Measurements from ENCODE around the gene TUBE1. TPM values are rescaled to one million over a fixed set of nuclear protein-coding genes. Genes with fewer than 3 reads are reported as not detected.

TUBE1 gene
- polyA plus RNA-seq, 2 of the 4 experiments (the other 2 are of a cell fraction): 6.8 to 32.5 TPM

GRCh38 chr6:112061605-112062004 lies 25.7 kb downstream of the TUBE1 start:
- TF ChIP-seq RAD21 (conservative IDR thresholded peaks at IDR 0.05 in 1 of 2, IDR thresholded peaks at IDR 0.05 in 1 of 2): no peak
- TF ChIP-seq CEBPB (IDR thresholded peaks at IDR 0.05): no peak
- no peak for TF ChIP-seq RCOR1 (IDR thresholded peaks at IDR 0.05; ENCODE audit: low read depth, low read length)
- no peak for TF ChIP-seq RNF2 (IDR thresholded peaks at IDR 0.05; ENCODE audit: borderline replicate concordance, low read depth)
- no peak for TF ChIP-seq TFCP2L1 (CRISPR knock-in tag; IDR thresholded peaks at IDR 0.05)
- no peak for TF ChIP-seq NPAS2 (CRISPR knock-in tag; IDR thresholded peaks at IDR 0.05; ENCODE audit: borderline replicate concordance)
- no peak for TF ChIP-seq MYC (IDR thresholded peaks at IDR 0.05; ENCODE audit: borderline replicate concordance, low read length)
- no peaks in the 10 kb centered on the region for H3K9me3 ChIP-seq
- DNase-seq (ENCODE audit: low read depth in 1 of 2, low spot score in 1 of 2): no peak
- no peak overlapping the region for H3K4me3 ChIP-seq
- WGBS (ENCODE audit: missing lambda C conversion rate): 55% methylated on average over 4 of the region's 4 CpGs
- POLR2A ChIA-PET: no interaction called here
- no peak for FAIRE-seq
- CTCF ChIA-PET: no interaction called here
- no peak overlapping the region for H3K4me2 ChIP-seq
- ATAC-seq: no peak
- H3K27ac ChIP-seq: no peak overlapping the region
- no peaks in the 10 kb centered on the region for H3K4me1 ChIP-seq

- Histone ChIP-seq H3K4me3 (no peak overlapping the region), H3K9me3 (no peaks in the 10 kb centered on the region), H3K27ac (no peak overlapping the region), H3K4me2 (no peak overlapping the region), H3K4me1 (no peaks in the 10 kb centered on the region)
- TF ChIP-seq HOXB13 (CRISPR knock-in tag; IDR thresholded peaks at IDR 0.05; ENCODE audit: low read depth): no peak
- no peak for TF ChIP-seq USF2 (IDR thresholded peaks at IDR 0.05)
- no peak for TF ChIP-seq FOXS1 (CRISPR knock-in tag; IDR thresholded peaks at IDR 0.05)
- TF ChIP-seq CHD2 (IDR thresholded peaks at IDR 0.05; ENCODE audit: low read length, partially characterized antibody): no peak
- no peak for TF ChIP-seq CHD4 (IDR thresholded peaks at IDR 0.05; ENCODE audit: borderline replicate concordance)
- no peak for TF ChIP-seq ATOH8 (CRISPR knock-in tag; IDR thresholded peaks at IDR 0.05; ENCODE audit: low read depth)
- TF ChIP-seq ELK1 (IDR thresholded peaks at IDR 0.05; ENCODE audit: low read depth, low read length): no peak
- no peak for TF ChIP-seq NFE2L2 (conservative IDR thresholded peaks at IDR 0.05; ENCODE audit: low read length)
- ATAC-seq (no peak), DNase-seq (ENCODE audit: low read depth in 1 of 2, low spot score in 1 of 2) (no peak), FAIRE-seq (no peak)
- ChIA-PET POLR2A (no interaction called here), CTCF (interaction anchor here (1.2 to 2.2 kb wide), 2 partner anchors 16 to 104 kb away, joined by 4 to 9 read pairs; no protein-coding TSS in a partner anchor)
- WGBS (ENCODE audit: missing lambda C conversion rate): 45% methylated on average over 4 of the region's 4 CpGs
Measured at GRCh38 chr6:112058243-112059032, 28.8 kb downstream of the TUBE1 start.

GRCh38 chr6:112054555-112055190 lies 32.6 kb downstream of the TUBE1 start:
- H3K27ac ChIP-seq: no peak overlapping the region
- no peaks in the 10 kb centered on the region for H3K4me1 ChIP-seq
- H3K4me3 ChIP-seq: no peak overlapping the region
- ChIA-PET CTCF (interaction anchor here (0.7 to 2.7 kb wide), 5 partner anchors 8 to 346 kb away, joined by 3 to 6 read pairs (median 3); no protein-coding TSS in a partner anchor), POLR2A (no interaction called here)
- WGBS (ENCODE audit: missing lambda C conversion rate): 60% methylated on average over 10 of the region's 10 CpGs
- no peaks in the 10 kb centered on the region for H3K9me3 ChIP-seq
- no peak overlapping the region for H3K4me2 ChIP-seq
- ATAC-seq (no peak), FAIRE-seq (no peak), DNase-seq (ENCODE audit: low read depth in 1 of 2, low spot score in 1 of 2) (no peak)
- TF ChIP-seq EHF (CRISPR knock-in tag; IDR thresholded peaks at IDR 0.05) (no peak), USF2 (IDR thresholded peaks at IDR 0.05) (no peak), PBX3 (IDR thresholded peaks at IDR 0.05) (no peak), HMGXB4 (CRISPR knock-in tag; IDR thresholded peaks at IDR 0.05; ENCODE audit: borderline replicate concordance) (no peak), HOXA7 (CRISPR knock-in tag; IDR thresholded peaks at IDR 0.05) (no peak), MAX (IDR thresholded peaks at IDR 0.05) (no peak), FOSL2 (IDR thresholded peaks at IDR 0.05) (no peak), FOSL2 (CRISPR knock-in tag; IDR thresholded peaks at IDR 0.05) (no peak), KDM5A (IDR thresholded peaks at IDR 0.05) (no peak)
